Measurements from ENCODE around the gene TNS1.
A peak's percentile ranks its signal among the peaks of the same experiment; 100 is the strongest.

TNS1 gene

GRCh38 chr2:217935901-217936684 lies 66.7 kb downstream of the TNS1 start:
- no peaks in the 10 kb centered on the region for H3K9me3 ChIP-seq (ENCODE audit: control insufficient read depth in 1 of 2, low read length in 2 of 2)
- H3K27me3 ChIP-seq (ENCODE audit: low read depth, low read length): no peaks in the 10 kb centered on the region
- peak overlapping the region; percentile 97 for H3K27ac ChIP-seq (ENCODE audit: low read length)
- H3K4me1 ChIP-seq (ENCODE audit: control insufficient read depth in 1 of 2, insufficient read depth in 2 of 2, low read length in 2 of 2): peaks cover 48 to 91% of the 10 kb centered on the region in 2 donors
- H3K4me3 ChIP-seq (ENCODE audit: low read depth in 1 of 2, low read length in 2 of 2): peak overlapping the region; percentile 43 to 83
- H3K36me3 ChIP-seq (ENCODE audit: control insufficient read depth in 1 of 2, insufficient read depth in 2 of 2, low read length in 2 of 2): peaks cover 3 to 6% of the 10 kb centered on the region in 2 donors

- Histone ChIP-seq H3K4me1 (ENCODE audit: control insufficient read depth in 1 of 2, insufficient read depth in 2 of 2, low read length in 2 of 2) (peaks cover 48 to 91% of the 10 kb centered on the region in 2 donors), H3K27ac (ENCODE audit: low read length) (peak overlapping the region; percentile 97), H3K4me3 (ENCODE audit: low read depth in 1 of 2, low read length in 2 of 2) (peak overlapping the region; percentile 43 to 55), H3K27me3 (ENCODE audit: low read depth, low read length) (no peaks in the 10 kb centered on the region), H3K9me3 (ENCODE audit: control insufficient read depth in 1 of 2, low read length in 2 of 2) (no peaks in the 10 kb centered on the region), H3K36me3 (ENCODE audit: control insufficient read depth in 1 of 2, insufficient read depth in 2 of 2, low read length in 2 of 2) (peaks cover 3 to 6% of the 10 kb centered on the region in 2 donors)
Measured at GRCh38 chr2:217935235-217935879, 67.4 kb downstream of the TNS1 start.

- peak overlapping the region; percentile 27 to 55 for H3K4me3 ChIP-seq (ENCODE audit: low read depth in 1 of 2, low read length in 2 of 2)
- peaks cover 3 to 6% of the 10 kb centered on the region in 2 donors for H3K36me3 ChIP-seq (ENCODE audit: control insufficient read depth in 1 of 2, insufficient read depth in 2 of 2, low read length in 2 of 2)
- peak overlapping the region; percentile 97 for H3K27ac ChIP-seq (ENCODE audit: low read length)
- H3K4me1 ChIP-seq (ENCODE audit: control insufficient read depth in 1 of 2, insufficient read depth in 2 of 2, low read length in 2 of 2): peaks cover 55 to 93% of the 10 kb centered on the region in 2 donors
- H3K27me3 ChIP-seq (ENCODE audit: low read depth, low read length): no peaks in the 10 kb centered on the region
- no peaks in the 10 kb centered on the region for H3K9me3 ChIP-seq (ENCODE audit: control insufficient read depth in 1 of 2, low read length in 2 of 2)
Measured at GRCh38 chr2:217934321-217935131, 68.3 kb downstream of the TNS1 start.

GRCh38 chr2:217933617-217933993 lies 69.2 kb downstream of the TNS1 start:
- H3K4me1 ChIP-seq (ENCODE audit: control insufficient read depth in 1 of 2, insufficient read depth in 2 of 2, low read length in 2 of 2): peaks cover 56 to 95% of the 10 kb centered on the region in 2 donors
- H3K4me3 ChIP-seq (ENCODE audit: low read depth in 1 of 2, low read length in 2 of 2): peak overlapping the region; percentile 27 to 55
- peaks cover 3 to 6% of the 10 kb centered on the region in 2 donors for H3K36me3 ChIP-seq (ENCODE audit: control insufficient read depth in 1 of 2, insufficient read depth in 2 of 2, low read length in 2 of 2)
- H3K9me3 ChIP-seq (ENCODE audit: control insufficient read depth in 1 of 2, low read length in 2 of 2): no peaks in the 10 kb centered on the region
- no peaks in the 10 kb centered on the region for H3K27me3 ChIP-seq (ENCODE audit: low read depth, low read length)
- H3K27ac ChIP-seq (ENCODE audit: low read length): peak overlapping the region; percentile 97

GRCh38 chr2:217932803-217933616 lies 69.8 kb downstream of the TNS1 start:
- peak overlapping the region; percentile 30 to 55 for H3K4me3 ChIP-seq (ENCODE audit: low read depth in 1 of 2, low read length in 2 of 2)
- peak overlapping the region; percentile 97 for H3K27ac ChIP-seq (ENCODE audit: low read length)

GRCh38 chr2:217931846-217932560 lies 70.8 kb downstream of the TNS1 start:
- Histone ChIP-seq H3K36me3 (ENCODE audit: control insufficient read depth in 1 of 2, insufficient read depth in 2 of 2, low read length in 2 of 2) (peaks cover 3 to 4% of the 10 kb centered on the region in 2 donors), H3K4me1 (ENCODE audit: control insufficient read depth in 1 of 2, insufficient read depth in 2 of 2, low read length in 2 of 2) (peaks cover 59 to 96% of the 10 kb centered on the region in 2 donors), H3K9me3 (ENCODE audit: control insufficient read depth in 1 of 2, low read length in 2 of 2) (no peaks in the 10 kb centered on the region), H3K27me3 (ENCODE audit: low read depth, low read length) (no peaks in the 10 kb centered on the region), H3K27ac (ENCODE audit: low read length) (peak overlapping the region; percentile 97), H3K4me3 (ENCODE audit: low read depth in 1 of 2, low read length in 2 of 2) (peak overlapping the region in 1 of 2 donors; percentile 15)

More at GRCh38 chr2:217932803-217933616, 69.8 kb downstream of the TNS1 start:
- Histone ChIP-seq H3K9me3 (ENCODE audit: control insufficient read depth in 1 of 2, low read length in 2 of 2) (no peaks in the 10 kb centered on the region), H3K27me3 (ENCODE audit: low read depth, low read length) (no peaks in the 10 kb centered on the region), H3K36me3 (ENCODE audit: control insufficient read depth in 1 of 2, insufficient read depth in 2 of 2, low read length in 2 of 2) (peaks cover 3 to 4% of the 10 kb centered on the region in 2 donors), H3K4me1 (ENCODE audit: control insufficient read depth in 1 of 2, insufficient read depth in 2 of 2, low read length in 2 of 2) (peaks cover 56 to 95% of the 10 kb centered on the region in 2 donors)

- Histone ChIP-seq H3K27ac (ENCODE audit: low read length) (peak overlapping the region; percentile 97), H3K4me3 (ENCODE audit: low read depth in 1 of 2, low read length in 2 of 2) (peak overlapping the region in 1 of 2 donors; percentile 10), H3K4me1 (ENCODE audit: control insufficient read depth in 1 of 2, insufficient read depth in 2 of 2, low read length in 2 of 2) (peaks cover 53 to 97% of the 10 kb centered on the region in 2 donors), H3K36me3 (ENCODE audit: control insufficient read depth in 1 of 2, insufficient read depth in 2 of 2, low read length in 2 of 2) (peaks cover 4 to 7% of the 10 kb centered on the region in 2 donors), H3K27me3 (ENCODE audit: low read depth, low read length) (no peaks in the 10 kb centered on the region), H3K9me3 (ENCODE audit: control insufficient read depth in 1 of 2, low read length in 2 of 2) (no peaks in the 10 kb centered on the region)
Measured at GRCh38 chr2:217930761-217931563, 71.8 kb downstream of the TNS1 start.

- peaks cover 4 to 7% of the 10 kb centered on the region in 2 donors for H3K36me3 ChIP-seq (ENCODE audit: control insufficient read depth in 1 of 2, insufficient read depth in 2 of 2, low read length in 2 of 2)
- peak overlapping the region in 1 of 2 donors; percentile 10 for H3K4me3 ChIP-seq (ENCODE audit: low read depth in 1 of 2, low read length in 2 of 2)
- H3K9me3 ChIP-seq (ENCODE audit: control insufficient read depth in 1 of 2, low read length in 2 of 2): no peaks in the 10 kb centered on the region
- H3K4me1 ChIP-seq (ENCODE audit: control insufficient read depth in 1 of 2, insufficient read depth in 2 of 2, low read length in 2 of 2): peaks cover 53 to 96% of the 10 kb centered on the region in 2 donors
- H3K27me3 ChIP-seq (ENCODE audit: low read depth, low read length): no peaks in the 10 kb centered on the region
- peak overlapping the region; percentile 97 for H3K27ac ChIP-seq (ENCODE audit: low read length)
Measured at GRCh38 chr2:217929757-217930707, 72.8 kb downstream of the TNS1 start.

- Histone ChIP-seq H3K27ac (ENCODE audit: low read length) (peak overlapping the region; percentile 95), H3K27me3 (ENCODE audit: low read depth, low read length) (no peaks in the 10 kb centered on the region), H3K36me3 (ENCODE audit: control insufficient read depth in 1 of 2, insufficient read depth in 2 of 2, low read length in 2 of 2) (peaks cover 4 to 7% of the 10 kb centered on the region in 2 donors), H3K4me3 (ENCODE audit: low read depth in 1 of 2, low read length in 2 of 2) (peak overlapping the region in 1 of 2 donors; percentile 43), H3K4me1 (ENCODE audit: control insufficient read depth in 1 of 2, insufficient read depth in 2 of 2, low read length in 2 of 2) (peaks cover 47 to 96% of the 10 kb centered on the region in 2 donors), H3K9me3 (ENCODE audit: control insufficient read depth in 1 of 2, low read length in 2 of 2) (no peaks in the 10 kb centered on the region)
Measured at GRCh38 chr2:217929272-217929671, 73.5 kb downstream of the TNS1 start.

Measured in muscle layer of duodenum (tissue), 2 donors.